Testis (tissue), 3 donors: ENCODE results near the gene TECR. TPM values are rescaled to one million over a fixed set of nuclear protein-coding genes. Genes with fewer than 3 reads are reported as not detected.

ENCODE experiments used
- DNase-seq: peaks from one replicate; pipeline ENCODE4 v3.0.0-alpha.2; 2019
- H3K27ac ChIP-seq, 2 donors: fragments of 200-600 bp; sonication (generic); one replicate each; pipeline ENCODE4 v1.5.1; 2019
- H3K27me3 ChIP-seq: fragments of 200-600 bp; sonication (generic); one replicate; pipeline ENCODE4 v1.5.1; 2019
- H3K36me3 ChIP-seq: fragments of 200-600 bp; sonication (generic); one replicate; pipeline ENCODE4 v1.5.1; 2017; ENCODE audit warnings: low read depth; ENCODE audit errors: missing control alignments
- H3K4me1 ChIP-seq: fragments of 200-600 bp; sonication (generic); one replicate; pipeline ENCODE4 v1.5.1; 2019
- H3K4me3 ChIP-seq, 2 donors: fragments of 200-600 bp; sonication (generic); one replicate each; pipeline ENCODE4 v1.5.1; 2017 to 2019
- H3K9me3 ChIP-seq: fragments of 200-600 bp; sonication (generic); one replicate; pipeline ENCODE4 v1.5.1; 2017
- CTCF ChIP-seq, 3 experiments: fragments of 450-650 bp in 2 of 3; fragments of 200-600 bp in 1 of 3; sonication (generic) in 1 of 3; IDR thresholded peaks; one replicate each; pipeline ENCODE4 v1.5.1; 2016 to 2019; ENCODE audit warnings: antibody characterized with exemption in 3 of 3, mild to moderate bottlenecking in 2 of 3, moderate library complexity in 1 of 3
- POLR2A ChIP-seq: fragments of 450-650 bp; IDR thresholded peaks from one replicate; pipeline ENCODE4 v1.6.1; 2017; ENCODE audit warnings: antibody characterized with exemption, mild to moderate bottlenecking, moderate library complexity
- WGBS, 2 donors: methylation state at CpG; one replicate each; pipeline ENCODE4 v1.1.5; 2018; 5-methylcytosine and 5-hydroxymethylcytosine counted together
- intact Hi-C: fragments of 100-400 bp; cut with DNase I; formaldehyde crosslinking; loops from one replicate; pipeline ENCODE4 v1.15.1; 2023; ENCODE audit warnings: low total_unique reads
- polyA plus RNA-seq: library from polyadenylated mRNA; stranded (reverse); fragments of 350-450 nt; fragmentation: Illumina TruSeq; extraction: RNeasy Lipid Tissue Mini Kit (QIAGEN cat#74804); gene quantifications from one replicate; pipeline ENCODE4 v1.2.3, GENCODE V29; 2014; ENCODE audit warnings: low read depth, low replicate concordance; ENCODE audit not compliant: insufficient read depth
- total RNA-seq, 2 donors: library from RNA; depleted of rRNA; stranded (reverse); fragments of >200 nt; gene quantifications; one replicate each; pipeline ENCODE4 v1.2.3, GENCODE V29; 2016

The TECR gene
- total and polyA plus RNA-seq, 3 donors from 2014 or later, result 164 to 418 (median 192) TPM

GRCh38 chr19:14510311-14511228 is 18.8 kb upstream of the TECR start:
- TF ChIP-seq CTCF (IDR thresholded peaks at IDR 0.05) (no peak), POLR2A (no peak)

GRCh38 chr19:14511229-14511593 is 18.2 kb upstream of the TECR start:
- TF ChIP-seq CTCF (IDR thresholded peaks at IDR 0.05), result no peak
- TF ChIP-seq POLR2A, result no peak
- 83 to 86% methylated on average over 4 of the region's 4 CpGs for WGBS, 2 donors
- H3K4me1 ChIP-seq, result peaks cover 19% of the 10 kb centered on the region
- H3K27me3 ChIP-seq, result no peaks in the 10 kb centered on the region
- no peaks in the 10 kb centered on the region for H3K9me3 ChIP-seq
- no peak for DNase-seq
- intact Hi-C loops, result no loop called here
- H3K4me3 ChIP-seq, result no peak overlapping the region
- H3K36me3 ChIP-seq, result no peaks in the 10 kb centered on the region
- peak overlapping the region in 1 of 2 donors; percentile 70 for H3K27ac ChIP-seq

More at GRCh38 chr19:14510311-14511228, 18.8 kb upstream of the TECR start:
- H3K4me3 ChIP-seq, result no peak overlapping the region
- 47 to 54% methylated on average over 21 to 22 of the region's 22 CpGs for WGBS, 2 donors
- intact Hi-C loops, result no loop called here
- no peaks in the 10 kb centered on the region for H3K27me3 ChIP-seq
- H3K4me1 ChIP-seq, result peaks cover 13% of the 10 kb centered on the region
- H3K9me3 ChIP-seq, result no peaks in the 10 kb centered on the region
- DNase-seq, result no peak
- no peaks in the 10 kb centered on the region for H3K36me3 ChIP-seq
- peak overlapping the region in 1 of 2 donors; percentile 70 for H3K27ac ChIP-seq

- intact Hi-C loops, result no loop called here
- H3K36me3 ChIP-seq, result no peaks in the 10 kb centered on the region
- no peaks in the 10 kb centered on the region for H3K27me3 ChIP-seq
- TF ChIP-seq CTCF (IDR thresholded peaks at IDR 0.05) (no peak), POLR2A (no peak)
- H3K27ac ChIP-seq, result no peak overlapping the region
- H3K4me3 ChIP-seq, result no peak overlapping the region
- WGBS, 2 donors, result 91 to 97% methylated on average over 14 of the region's 14 CpGs
- no peak for DNase-seq
- peaks cover 27% of the 10 kb centered on the region for H3K4me1 ChIP-seq
- H3K9me3 ChIP-seq, result no peaks in the 10 kb centered on the region
Observed at GRCh38 chr19:14512406-14512961, 16.9 kb upstream of the TECR start.

GRCh38 chr19:14514215-14514863 is 15.1 kb upstream of the TECR start:
- intact Hi-C loops, result no loop called here
- DNase-seq, result no peak
- Histone ChIP-seq H3K27ac (peak overlapping the region in 1 of 2 donors; percentile 35), H3K27me3 (no peaks in the 10 kb centered on the region), H3K4me3 (no peak overlapping the region), H3K36me3 (no peaks in the 10 kb centered on the region), H3K4me1 (peaks cover 34% of the 10 kb centered on the region), H3K9me3 (no peaks in the 10 kb centered on the region)
- TF ChIP-seq CTCF (IDR thresholded peaks at IDR 0.05), result no peak
- 52 to 61% methylated on average over 8 of the region's 8 CpGs for WGBS, 2 donors
